Measurements from ENCODE around the gene CCL5. TPM values are rescaled to one million over a fixed set of nuclear protein-coding genes. Genes with fewer than 3 reads are reported as not detected.

Gene CCL5
- total and polyA plus RNA-seq, 10 of the 15 experiments (the other 5 are each of a cell fraction or from before 2014, with no cell fraction given), result 45.7 to 186 (median 90.8) TPM

DNA sequence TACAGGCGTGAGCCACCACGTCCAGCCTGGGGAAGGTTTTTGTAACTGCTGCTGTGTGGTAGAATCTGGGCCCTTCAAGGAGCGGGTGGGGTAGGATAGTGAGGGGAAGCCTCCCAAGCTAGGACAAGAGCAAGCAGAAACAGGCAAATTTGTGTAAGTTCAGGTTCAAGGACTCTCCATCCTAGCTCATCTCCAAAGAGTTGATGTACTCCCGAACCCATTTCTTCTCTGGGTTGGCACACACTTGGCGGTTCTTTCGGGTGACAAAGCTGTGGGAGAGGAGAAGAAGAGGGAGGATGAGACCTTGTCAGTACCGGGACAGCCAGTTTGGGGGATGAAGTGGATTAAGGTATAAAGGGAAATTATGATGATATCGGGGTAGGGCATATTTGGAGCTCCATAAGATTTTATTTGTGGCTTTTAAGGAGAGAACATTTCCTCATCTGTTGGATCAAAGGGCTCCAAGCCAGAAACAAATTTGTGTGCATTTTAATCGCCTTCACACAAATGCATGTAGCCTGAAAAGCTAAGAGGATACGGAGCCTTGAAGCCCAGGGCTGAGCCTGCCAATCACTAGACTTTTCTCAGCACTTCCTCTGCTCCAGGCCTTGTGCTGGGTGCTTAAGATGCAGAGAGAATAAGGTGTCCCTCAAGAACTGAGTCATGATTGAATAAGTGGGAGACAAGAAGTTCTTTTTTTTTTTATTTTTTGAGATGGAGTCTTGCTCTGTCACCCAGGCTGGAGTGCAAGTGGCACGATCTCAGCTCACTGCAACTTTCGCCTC, 7.8 kb downstream of the CCL5 start:
- no peak overlapping the region for H3K9ac ChIP-seq (ENCODE audit: control insufficient read depth, insufficient read depth, low read length)
- no peaks in the 10 kb centered on the region for H3K27me3 ChIP-seq (replicated peaks in 1 of 2; ENCODE audit: control insufficient read depth in 2 of 2, insufficient read depth in 2 of 2, low read length in 1 of 2)
- 97% methylated on average over 12 of the region's 12 CpGs for WGBS (ENCODE audit: insufficient coverage, insufficient replicate concordance, low lambda C conversion rate, missing lambda C conversion rate)
- ChIA-PET POLR2A (interaction anchor here (0.6 to 1.3 kb wide), 4 partner anchors 8 to 34 kb away, joined by 3 to 4 read pairs (median 3); partner anchors contain the start of gene CCL5), SMC1A (ENCODE audit: uncharacterized antibody, unreplicated experiment) (interaction anchor here (2.6 to 14.1 kb wide), 2 partner anchors 8 to 22 kb away, joined by 8 to 155 read pairs; partner anchors contain the start of gene CCL5), RAD21 (ENCODE audit: unreplicated experiment) (no interaction called here), CTCF (interaction anchor here (1.5 kb wide), 1 partner anchor 23 kb away, joined by 7 read pairs; no protein-coding TSS in a partner anchor)
- no peaks in the 10 kb centered on the region for H3K79me2 ChIP-seq (ENCODE audit: control insufficient read depth, insufficient read depth, low read length)
- DNase-seq (ENCODE audit: low read depth, low spot score) (no peak), ATAC-seq (no peak), FAIRE-seq (no peak)
- no peak for TF ChIP-seq DPF2 (IDR thresholded peaks at IDR 0.05)
- TF ChIP-seq RFX5 (IDR thresholded peaks at IDR 0.05; ENCODE audit: low read depth, low read length), result no peak
- no peak overlapping the region for H3K4me3 ChIP-seq
- no peaks in the 10 kb centered on the region; the same call in 2 of the 3 replicates for H3K9me3 ChIP-seq (replicated peaks; ENCODE audit: control insufficient read depth, insufficient read depth, low read length)
- no TSS peak for BruUV-seq (replicated peaks)
- intact Hi-C loops (cut with micrococcal nuclease; ENCODE audit: unreplicated experiment) (no loop called here), in situ Hi-C loops (cut with MboI) (no loop called here)
- H2AFZ ChIP-seq (ENCODE audit: control insufficient read depth, low read depth, low read length), result no peak overlapping the region
- H3K27ac ChIP-seq (ENCODE audit: control insufficient read depth, insufficient read depth), result no peak overlapping the region
- H3K4me1 ChIP-seq (ENCODE audit: control insufficient read depth, insufficient read depth, low read length), result peaks cover 16% of the 10 kb centered on the region
- no peaks in the 10 kb centered on the region for H4K20me1 ChIP-seq (ENCODE audit: control insufficient read depth, insufficient read depth)
- no peak overlapping the region for H3K4me2 ChIP-seq (ENCODE audit: control insufficient read depth, insufficient read depth)
- H3K36me3 ChIP-seq (ENCODE audit: control insufficient read depth in 2 of 2, insufficient read depth in 2 of 2, low read length in 1 of 2), result no peaks in the 10 kb centered on the region

DNA sequence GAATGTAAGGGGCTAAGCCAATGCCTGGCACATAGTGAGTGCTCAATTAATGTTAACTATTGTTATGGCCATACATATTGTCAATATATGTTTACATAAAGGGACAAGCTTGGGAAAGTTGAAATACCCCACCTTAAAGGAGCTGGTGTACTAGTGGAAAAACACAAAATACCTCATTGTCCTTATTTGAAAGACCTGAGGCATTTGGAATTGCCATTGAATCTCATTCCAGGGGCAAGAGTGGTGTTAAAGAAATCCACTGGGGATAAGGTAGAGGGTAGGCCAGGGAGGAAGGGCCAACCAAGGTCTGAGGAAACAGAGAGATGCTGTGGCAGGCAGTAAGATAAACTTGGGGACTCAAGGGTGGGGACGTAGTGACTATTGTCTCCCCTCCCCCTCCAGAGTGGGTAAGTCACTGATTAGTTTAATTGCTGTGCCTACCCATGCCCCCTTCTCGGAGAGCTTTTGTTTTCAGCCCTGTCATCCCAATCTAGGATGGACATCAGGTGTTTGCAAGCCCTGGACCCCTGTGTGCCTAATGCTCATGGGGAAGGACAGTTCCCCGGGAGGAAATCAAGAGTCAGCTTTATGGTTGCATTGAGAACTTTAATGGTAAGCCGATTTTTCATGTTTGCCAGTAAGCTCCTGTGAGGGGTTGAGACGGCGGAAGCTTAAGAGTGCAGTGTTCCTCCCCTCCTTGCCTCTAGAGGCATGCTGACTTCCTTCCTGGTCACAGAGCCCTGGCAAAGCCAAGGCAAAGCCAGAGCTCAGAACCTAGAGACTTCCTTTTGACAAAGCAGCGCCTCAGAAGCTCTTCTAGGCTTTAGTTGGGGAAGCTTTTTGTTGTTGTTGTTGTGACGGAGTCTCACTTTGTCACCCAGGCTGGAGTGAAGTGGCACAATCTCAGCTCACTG, 9.0 kb downstream of the CCL5 start:
- no peak overlapping the region for H3K9ac ChIP-seq (ENCODE audit: control insufficient read depth, insufficient read depth, low read length)
- no peaks in the 10 kb centered on the region for H3K36me3 ChIP-seq (ENCODE audit: control insufficient read depth in 2 of 2, insufficient read depth in 2 of 2, low read length in 1 of 2)
- no TSS peak for BruUV-seq (replicated peaks)
- FAIRE-seq, result no peak
- no peaks in the 10 kb centered on the region for H3K79me2 ChIP-seq (ENCODE audit: control insufficient read depth, insufficient read depth, low read length)
- H4K20me1 ChIP-seq (ENCODE audit: control insufficient read depth, insufficient read depth), result no peaks in the 10 kb centered on the region
- no peaks in the 10 kb centered on the region; the same call in 2 of the 3 replicates for H3K9me3 ChIP-seq (replicated peaks; ENCODE audit: control insufficient read depth, insufficient read depth, low read length)
- POLR2A ChIA-PET, result interaction anchor here (1.2 to 1.3 kb wide), 2 partner anchors 9 to 32 kb away, joined by 3 to 4 read pairs; partner anchors contain the start of gene CCL5
- H3K27ac ChIP-seq (ENCODE audit: control insufficient read depth, insufficient read depth), result no peak overlapping the region
- ATAC-seq, result no peak
- peaks cover 13% of the 10 kb centered on the region for H3K4me1 ChIP-seq (ENCODE audit: control insufficient read depth, insufficient read depth, low read length)
- CTCF ChIA-PET, result interaction anchor here (0.6 to 1.5 kb wide), 7 partner anchors 9 to 100 kb away, joined by 3 to 7 read pairs (median 3); partner anchors contain the start of gene LYZL6
- SMC1A ChIA-PET (ENCODE audit: uncharacterized antibody, unreplicated experiment), result interaction anchor here (2.6 to 14.1 kb wide), 2 partner anchors 10 to 23 kb away, joined by 8 to 155 read pairs; partner anchors contain the start of gene CCL5
- H3K27me3 ChIP-seq (replicated peaks in 1 of 2; ENCODE audit: control insufficient read depth in 2 of 2, insufficient read depth in 2 of 2, low read length in 1 of 2), result no peaks in the 10 kb centered on the region
- WGBS (ENCODE audit: insufficient coverage, insufficient replicate concordance, low lambda C conversion rate, missing lambda C conversion rate), result 96% methylated on average over 7 of the region's 8 CpGs
- no peak for TF ChIP-seq EGR1 (IDR thresholded peaks at IDR 0.05; ENCODE audit: borderline replicate concordance in 1 of 2, low read depth in 2 of 2, low read length in 2 of 2)
- no peak for TF ChIP-seq KDM1A (IDR thresholded peaks at IDR 0.05; ENCODE audit: borderline replicate concordance)
- TF ChIP-seq KLF5 (IDR thresholded peaks at IDR 0.05; ENCODE audit: partially characterized antibody), result no peak
- TF ChIP-seq SREBF1 (IDR thresholded peaks at IDR 0.05; ENCODE audit: low read length), result no peak
- H2AFZ ChIP-seq (ENCODE audit: control insufficient read depth, low read depth, low read length), result no peak overlapping the region
- H3K4me3 ChIP-seq, result no peak overlapping the region
- no peak for DNase-seq (ENCODE audit: low read depth, low spot score)
- intact Hi-C loops (cut with micrococcal nuclease; ENCODE audit: unreplicated experiment), result no loop called here
- H3K4me2 ChIP-seq (ENCODE audit: control insufficient read depth, insufficient read depth), result no peak overlapping the region
- in situ Hi-C loops (cut with MboI), result no loop called here
- RAD21 ChIA-PET (ENCODE audit: unreplicated experiment), result interaction anchor here (0.5 kb wide), 1 partner anchor 1230 kb away, joined by 3 read pairs; no protein-coding TSS in a partner anchor

Measured in GM12878 (cell line).